AG04449 (cell line): ENCODE results near the gene AJUBA.
A peak's percentile ranks its signal among the peaks of the same experiment; 100 is the strongest.

ENCODE experiments used
- CTCF ChIA-PET: fragments of 350-600 bp; formaldehyde crosslinking; extraction: SDS; loops from one replicate; lab custom pipeline; 2021; ENCODE audit warnings: antibody characterized with exemption; lab: Yijun Ruan, JAX
- POLR2A ChIA-PET: fragments of 400-600, 350-600 bp; formaldehyde crosslinking; extraction: SDS; loops from one replicate; lab custom pipeline; 2020; ENCODE audit warnings: antibody characterized with exemption, inconsistent platforms; lab: Yijun Ruan, JAX
- DNase-seq: peaks from one replicate; pipeline ENCODE4 v3.0.0-alpha.2; 2010; ENCODE audit warnings: low read depth, low spot score
- H3K4me3 ChIP-seq: 2 replicates; pipeline ENCODE4 v1.5.1; 2011; ENCODE audit warnings: low read depth, mild to moderate bottlenecking, control low read depth, low read length
- CTCF ChIP-seq: IDR thresholded peaks from one replicate; pipeline ENCODE4 v1.5.1; 2011; ENCODE audit warnings: mild to moderate bottlenecking, moderate library complexity, low read length, control low read depth, inconsistent platforms; ENCODE audit not compliant: insufficient read depth; ENCODE audit errors: missing control alignments

AJUBA gene

GRCh38 chr14:22980672-22981089, 1.7 kb downstream of the AJUBA start:
- H3K4me3 ChIP-seq = peak overlapping the region; percentile 91
- CTCF ChIA-PET = interaction anchor here (7.2 to 32.7 kb wide), 6 partner anchors 14 to 425 kb away, joined by 43 to 1423 read pairs (median 122); partner anchors contain the start of genes CDH24, HAUS4, PRMT5 and PSMB11
- DNase-seq = no peak
- no peak for TF ChIP-seq CTCF
- POLR2A ChIA-PET = interaction anchor here (0.7 to 3.4 kb wide), 2 partner anchors 51 to 114 kb away, joined by 4 to 24 read pairs; partner anchors contain the start of genes ACIN1, C14orf119 and PRMT5

GRCh38 chr14:22979748-22980392, 2.5 kb downstream of the AJUBA start:
- TF ChIP-seq CTCF = no peak
- DNase-seq = no peak
- CTCF ChIA-PET = interaction anchor here (7.2 to 32.7 kb wide), 4 partner anchors 24 to 424 kb away, joined by 43 to 1423 read pairs (median 89); partner anchors contain the start of genes CDH24, HAUS4, PRMT5 and PSMB11
- peak overlapping the region; percentile 91 for H3K4me3 ChIP-seq
- POLR2A ChIA-PET = interaction anchor here (3.2 kb wide), 1 partner anchor 24 kb away, joined by 18 read pairs; the partner anchor contains the start of gene HAUS4

- CTCF ChIA-PET = interaction anchor here (2.0 to 32.7 kb wide), 4 partner anchors 7 to 74 kb away, joined by 7 to 1423 read pairs (median 126); partner anchors contain the start of genes AJUBA, CDH24, HAUS4 and PSMB11
- peak overlapping the region; percentile 91 for H3K4me3 ChIP-seq
- no peak for DNase-seq
- TF ChIP-seq CTCF = no peak
- POLR2A ChIA-PET = interaction anchor here (3.2 kb wide), 1 partner anchor 23 kb away, joined by 18 read pairs; the partner anchor contains the start of gene HAUS4
These were observed 3.2 kb downstream of the AJUBA start for GRCh38 chr14:22978981-22979671.

- ChIA-PET POLR2A (interaction anchor here (0.7 to 3.2 kb wide), 5 partner anchors 8 to 128 kb away, joined by 3 to 18 read pairs (median 5); partner anchors contain the start of genes CDH24 and HAUS4), CTCF (interaction anchor here (0.5 to 32.7 kb wide), 8 partner anchors 7 to 112 kb away, joined by 3 to 1423 read pairs (median 9); partner anchors contain the start of genes AJUBA, CDH24, HAUS4 and PSMB11)
- no peak for DNase-seq
- TF ChIP-seq CTCF = no peak
- peak overlapping the region; percentile 91 for H3K4me3 ChIP-seq
These were observed 3.9 kb downstream of the AJUBA start for GRCh38 chr14:22978487-22978837.

GRCh38 chr14:22977684-22978486, 4.5 kb downstream of the AJUBA start:
- ChIA-PET POLR2A (interaction anchor here (0.6 to 3.2 kb wide), 10 partner anchors 8 to 127 kb away, joined by 3 to 18 read pairs (median 3); partner anchors contain the start of genes CDH24, HAUS4 and PRMT5), CTCF (interaction anchor here (0.5 to 32.7 kb wide), 11 partner anchors 8 to 421 kb away, joined by 3 to 1423 read pairs (median 7); partner anchors contain the start of genes AJUBA, CDH24, HAUS4 and PSMB11)
- DNase-seq = peak; percentile 57
- TF ChIP-seq CTCF = no peak
- H3K4me3 ChIP-seq = peak overlapping the region; percentile 91
